Measurements from ENCODE around the gene ST6GALNAC1. TPM values are rescaled to one million over a fixed set of nuclear protein-coding genes. Genes with fewer than 3 reads are reported as not detected.
A peak's percentile ranks its signal among the peaks of the same experiment; 100 is the strongest.

The ST6GALNAC1 gene
- total RNA-seq, 4 donors from 2014 or later, result 0.83 to 4.9 (median 3.2) TPM

GRCh38 chr17:76584427-76585032, 59.0 kb downstream of the ST6GALNAC1 start:
- no peak for TF ChIP-seq POLR2AphosphoS5 (IDR thresholded peaks at IDR 0.05)
- no peak for TF ChIP-seq EP300 (IDR thresholded peaks at IDR 0.05)
- TF ChIP-seq, protein P1, sequence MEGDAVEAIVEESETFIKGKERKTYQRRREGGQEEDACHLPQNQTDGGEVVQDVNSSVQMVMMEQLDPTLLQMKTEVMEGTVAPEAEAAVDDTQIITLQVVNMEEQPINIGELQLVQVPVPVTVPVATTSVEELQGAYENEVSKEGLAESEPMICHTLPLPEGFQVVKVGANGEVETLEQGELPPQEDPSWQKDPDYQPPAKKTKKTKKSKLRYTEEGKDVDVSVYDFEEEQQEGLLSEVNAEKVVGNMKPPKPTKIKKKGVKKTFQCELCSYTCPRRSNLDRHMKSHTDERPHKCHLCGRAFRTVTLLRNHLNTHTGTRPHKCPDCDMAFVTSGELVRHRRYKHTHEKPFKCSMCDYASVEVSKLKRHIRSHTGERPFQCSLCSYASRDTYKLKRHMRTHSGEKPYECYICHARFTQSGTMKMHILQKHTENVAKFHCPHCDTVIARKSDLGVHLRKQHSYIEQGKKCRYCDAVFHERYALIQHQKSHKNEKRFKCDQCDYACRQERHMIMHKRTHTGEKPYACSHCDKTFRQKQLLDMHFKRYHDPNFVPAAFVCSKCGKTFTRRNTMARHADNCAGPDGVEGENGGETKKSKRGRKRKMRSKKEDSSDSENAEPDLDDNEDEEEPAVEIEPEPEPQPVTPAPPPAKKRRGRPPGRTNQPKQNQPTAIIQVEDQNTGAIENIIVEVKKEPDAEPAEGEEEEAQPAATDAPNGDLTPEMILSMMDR (IDR thresholded peaks at IDR 0.05), result no peak
- no peak for TF ChIP-seq POLR2A (IDR thresholded peaks at IDR 0.05; ENCODE audit: low read depth)
- WGBS, result 32% methylated on average over 17 of the region's 17 CpGs
- intact Hi-C loops (cut with DNase I), result no loop called here
- H3K27me3 ChIP-seq, result peaks cover 0 to 52% (median 25%) of the 10 kb centered on the region in 4 donors
- DNase-seq (ENCODE audit: extremely low spot score), result no peak
- H3K4me1 ChIP-seq, result peaks cover 15 to 30% (median 27%) of the 10 kb centered on the region in 4 donors
- H3K27ac ChIP-seq (replicated peaks in 1 of 4), result peak overlapping the region; percentile 59 to 72 (median 67)
- H3K4me3 ChIP-seq, result peak overlapping the region; percentile 61 to 69 (median 64)
- no peaks in the 10 kb centered on the region for H3K36me3 ChIP-seq
- H3K9me3 ChIP-seq, result no peaks in the 10 kb centered on the region

- H3K4me3 ChIP-seq, result no peak overlapping the region
- 37% methylated on average over 3 of the region's 3 CpGs for WGBS
- H3K36me3 ChIP-seq, result no peaks in the 10 kb centered on the region
- peaks cover 0 to 33% (median 23%) of the 10 kb centered on the region in 4 donors for H3K27me3 ChIP-seq
- intact Hi-C loops (cut with DNase I), result no loop called here
- TF ChIP-seq POLR2AphosphoS5 (IDR thresholded peaks at IDR 0.05) (no peak), POLR2A (IDR thresholded peaks at IDR 0.05; ENCODE audit: low read depth) (no peak), EP300 (IDR thresholded peaks at IDR 0.05) (no peak)
- TF ChIP-seq, protein P1 (IDR thresholded peaks at IDR 0.05), result no peak
- H3K9me3 ChIP-seq, result no peaks in the 10 kb centered on the region
- H3K4me1 ChIP-seq, result peaks cover 15 to 30% (median 27%) of the 10 kb centered on the region in 4 donors
- H3K27ac ChIP-seq (replicated peaks in 1 of 4), result no peak overlapping the region
- DNase-seq (ENCODE audit: extremely low spot score), result no peak
Measured at GRCh38 chr17:76582660-76583059, 60.9 kb downstream of the ST6GALNAC1 start.

DNA sequence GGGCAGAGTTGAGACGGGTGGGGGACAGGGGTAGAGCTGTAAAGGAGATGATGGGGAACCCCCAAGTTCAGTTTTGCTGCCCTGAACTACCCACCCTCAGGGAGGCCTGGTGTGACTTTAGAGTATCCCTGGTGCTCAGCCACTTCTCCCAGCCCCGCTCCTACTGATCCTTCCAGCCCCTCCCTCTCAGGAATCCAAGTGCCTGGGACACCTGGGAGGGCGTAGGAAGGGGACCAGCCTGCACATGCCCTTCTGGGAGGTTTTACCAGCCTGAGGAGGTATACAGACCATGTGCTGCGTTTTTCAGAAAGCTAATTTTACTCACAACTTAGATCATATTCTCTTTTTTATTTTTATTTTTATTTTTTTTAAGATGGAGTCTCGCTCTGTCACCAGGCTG, 62.0 kb downstream of the ST6GALNAC1 start:
- no peak overlapping the region for H3K4me3 ChIP-seq
- H3K27me3 ChIP-seq, result peaks cover 0 to 23% (median 15%) of the 10 kb centered on the region in 4 donors
- H3K36me3 ChIP-seq, result no peaks in the 10 kb centered on the region
- no peaks in the 10 kb centered on the region for H3K9me3 ChIP-seq
- TF ChIP-seq EP300 (IDR thresholded peaks at IDR 0.05) (no peak), POLR2AphosphoS5 (IDR thresholded peaks at IDR 0.05) (no peak), POLR2A (IDR thresholded peaks at IDR 0.05; ENCODE audit: low read depth) (no peak)
- TF ChIP-seq, protein P1 (IDR thresholded peaks at IDR 0.05), result no peak
- peaks cover 15 to 23% (median 22%) of the 10 kb centered on the region in 4 donors for H3K4me1 ChIP-seq
- no peak for DNase-seq (ENCODE audit: extremely low spot score)
- no peak overlapping the region for H3K27ac ChIP-seq (replicated peaks in 1 of 4)
- 84% methylated on average over 5 of the region's 5 CpGs for WGBS
- intact Hi-C loops (cut with DNase I), result no loop called here

DNA sequence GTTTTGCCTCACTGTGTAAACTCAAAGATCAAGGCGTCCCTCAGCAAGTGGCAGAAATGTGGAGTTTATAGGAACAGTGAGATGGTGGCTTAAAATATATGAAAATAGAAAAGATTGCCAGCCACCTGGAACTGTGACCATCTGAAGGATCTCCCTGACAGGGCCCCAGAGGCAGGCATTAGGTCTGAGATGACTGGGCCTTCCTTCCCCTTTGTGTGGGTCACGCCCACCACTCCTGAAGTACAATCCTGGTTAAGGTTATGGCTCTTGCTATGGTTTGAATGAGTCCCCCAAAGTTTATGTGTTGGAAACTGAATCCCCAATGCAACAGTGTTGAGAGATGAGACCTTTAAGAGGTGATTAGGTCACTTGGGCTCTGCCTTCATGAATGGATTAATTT, 64.3 kb downstream of the ST6GALNAC1 start:
- TF ChIP-seq POLR2A (IDR thresholded peaks at IDR 0.05; ENCODE audit: low read depth), result no peak
- no peak for TF ChIP-seq EP300 (IDR thresholded peaks at IDR 0.05)
- TF ChIP-seq, protein P1 (IDR thresholded peaks at IDR 0.05), result no peak
- TF ChIP-seq POLR2AphosphoS5 (IDR thresholded peaks at IDR 0.05), result no peak
- Histone ChIP-seq H3K36me3 (no peaks in the 10 kb centered on the region), H3K9me3 (no peaks in the 10 kb centered on the region), H3K27me3 (peaks cover 0 to under 1% (median 0%) of the 10 kb centered on the region in 4 donors), H3K4me1 (peaks cover 0 to 3% (median 0%) of the 10 kb centered on the region in 4 donors), H3K4me3 (no peak overlapping the region), H3K27ac (replicated peaks in 1 of 4) (no peak overlapping the region)
- intact Hi-C loops (cut with DNase I), result no loop called here
- 83% methylated on average over 2 of the region's 2 CpGs for WGBS
- no peak for DNase-seq (ENCODE audit: extremely low spot score)
